SK-N-MC (cell line): Measurements from ENCODE around the gene NMBR.

Experiments used
- EZH2 ChIP-seq: fragments of 200-600 bp; sonication (generic); IDR thresholded peaks from one replicate; pipeline ENCODE4 v1.6.1; 2017; ENCODE audit warnings: antibody characterized with exemption
- FOXP2 ChIP-seq: optimal IDR thresholded peaks from 2 replicates; pipeline ENCODE3; 2011; ENCODE audit warnings: mild to moderate bottlenecking, moderate library complexity; ENCODE audit not compliant: insufficient read depth; ENCODE audit errors: extremely low read length, control extremely low read depth
- POLR2AphosphoS5 ChIP-seq: IDR thresholded peaks from 2 replicates; pipeline ENCODE4 v1.6.1; 2012; ENCODE audit warnings: mild to moderate bottlenecking, low read depth, low read length, borderline replicate concordance

DNA sequence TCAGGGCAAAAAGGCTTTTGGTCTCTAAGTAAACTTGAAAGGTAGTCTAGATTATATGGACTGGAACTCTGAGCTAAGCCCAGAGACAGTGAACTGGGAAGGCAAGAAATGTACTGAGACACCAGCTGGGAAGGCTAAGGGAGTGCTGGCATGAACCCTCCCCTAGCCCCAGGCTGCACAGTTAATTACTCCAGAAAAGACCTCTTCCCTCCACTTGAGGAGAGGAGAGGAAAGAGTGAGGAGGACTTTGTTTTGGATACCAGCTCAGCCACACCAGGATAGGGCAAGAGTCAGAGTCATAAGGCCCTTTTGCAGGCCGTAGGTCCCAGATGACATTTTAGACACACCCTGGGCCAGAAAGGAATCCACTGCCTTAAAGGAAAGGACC lies 98.3 kb downstream of the NMBR start:
- no peak for TF ChIP-seq POLR2AphosphoS5
- no peak for TF ChIP-seq EZH2
- no peak for TF ChIP-seq FOXP2
